Amniotic epithelial cell (primary cell): ENCODE data around the gene VWA7.
"Not testable (repeated sequence)": the region's sequence is repeated elsewhere in the genome, so short reads cannot be mapped to it uniquely, and the experiment has no call there.

Experiments
- DNase-seq: peaks from one replicate; pipeline ENCODE4 v3.0.0-alpha.2; 2010; ENCODE audit warnings: low read depth

VWA7 gene

GRCh38 chr6:31801031-31801927, 24.2 kb upstream of the VWA7 start:
- DNase-seq: not testable (repeated sequence)

- DNase-seq: no peak
These were observed 22.7 kb upstream of the VWA7 start for GRCh38 chr6:31799781-31800180.

GRCh38 chr6:31797588-31797987, 20.5 kb upstream of the VWA7 start:
- no peak for DNase-seq

GRCh38 chr6:31796993-31797385, 19.9 kb upstream of the VWA7 start:
- DNase-seq: no peak

GRCh38 chr6:31795616-31796298, 18.6 kb upstream of the VWA7 start, which contains the start of gene VARS1:
TSS of gene VARS1 (minus strand) at chr6:31795752. CDS start at chr6:31795217, 535 bp downstream.
- DNase-seq: peak; percentile 87

GRCh38 chr6:31794866-31795615, 17.9 kb upstream of the VWA7 start:
- DNase-seq: no peak

- DNase-seq: peak; percentile 52
These were observed 17.3 kb upstream of the VWA7 start for GRCh38 chr6:31794294-31794865.

GRCh38 chr6:31793927-31794245, 16.8 kb upstream of the VWA7 start:
- not testable (repeated sequence) for DNase-seq

- peak; percentile 33 for DNase-seq
These were observed 15.6 kb upstream of the VWA7 start for GRCh38 chr6:31792761-31793171.

- DNase-seq: no peak
These were observed 14.9 kb upstream of the VWA7 start for GRCh38 chr6:31792090-31792374.

- DNase-seq: no peak
These were observed 14.4 kb upstream of the VWA7 start for GRCh38 chr6:31791324-31792089.

GRCh38 chr6:31785475-31785874, 8.3 kb upstream of the VWA7 start:
- no peak for DNase-seq

- no peak for DNase-seq
These were observed 7.2 kb upstream of the VWA7 start for GRCh38 chr6:31784098-31784925.

- no peak for DNase-seq
These were observed 5.2 kb upstream of the VWA7 start for GRCh38 chr6:31782126-31782855.

- no peak for DNase-seq
These were observed 4.4 kb upstream of the VWA7 start for GRCh38 chr6:31781244-31782125.

GRCh38 chr6:31780507-31781243, 3.5 kb upstream of the VWA7 start:
- no peak for DNase-seq

GRCh38 chr6:31779908-31780307, 2.8 kb upstream of the VWA7 start:
- DNase-seq: no peak
